ENCODE data around the gene RHOBTB1.

- TF ChIP-seq, protein P1, sequence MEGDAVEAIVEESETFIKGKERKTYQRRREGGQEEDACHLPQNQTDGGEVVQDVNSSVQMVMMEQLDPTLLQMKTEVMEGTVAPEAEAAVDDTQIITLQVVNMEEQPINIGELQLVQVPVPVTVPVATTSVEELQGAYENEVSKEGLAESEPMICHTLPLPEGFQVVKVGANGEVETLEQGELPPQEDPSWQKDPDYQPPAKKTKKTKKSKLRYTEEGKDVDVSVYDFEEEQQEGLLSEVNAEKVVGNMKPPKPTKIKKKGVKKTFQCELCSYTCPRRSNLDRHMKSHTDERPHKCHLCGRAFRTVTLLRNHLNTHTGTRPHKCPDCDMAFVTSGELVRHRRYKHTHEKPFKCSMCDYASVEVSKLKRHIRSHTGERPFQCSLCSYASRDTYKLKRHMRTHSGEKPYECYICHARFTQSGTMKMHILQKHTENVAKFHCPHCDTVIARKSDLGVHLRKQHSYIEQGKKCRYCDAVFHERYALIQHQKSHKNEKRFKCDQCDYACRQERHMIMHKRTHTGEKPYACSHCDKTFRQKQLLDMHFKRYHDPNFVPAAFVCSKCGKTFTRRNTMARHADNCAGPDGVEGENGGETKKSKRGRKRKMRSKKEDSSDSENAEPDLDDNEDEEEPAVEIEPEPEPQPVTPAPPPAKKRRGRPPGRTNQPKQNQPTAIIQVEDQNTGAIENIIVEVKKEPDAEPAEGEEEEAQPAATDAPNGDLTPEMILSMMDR (IDR thresholded peaks at IDR 0.05; ENCODE audit: low read depth, low read length): no peak
- TF ChIP-seq EZH2phosphoT487 (IDR thresholded peaks at IDR 0.05; ENCODE audit: low read depth): no peak
These were observed 90.3 kb downstream of the RHOBTB1 start for GRCh38 chr10:60853637-60854036.
